ENCODE measurements around the gene NAALADL2. TPM values are rescaled to one million over a fixed set of nuclear protein-coding genes. Genes with fewer than 3 reads are reported as not detected.

The NAALADL2 gene
- total RNA-seq, 1 experiment from 2014 or later = 1.9 TPM

DNA sequence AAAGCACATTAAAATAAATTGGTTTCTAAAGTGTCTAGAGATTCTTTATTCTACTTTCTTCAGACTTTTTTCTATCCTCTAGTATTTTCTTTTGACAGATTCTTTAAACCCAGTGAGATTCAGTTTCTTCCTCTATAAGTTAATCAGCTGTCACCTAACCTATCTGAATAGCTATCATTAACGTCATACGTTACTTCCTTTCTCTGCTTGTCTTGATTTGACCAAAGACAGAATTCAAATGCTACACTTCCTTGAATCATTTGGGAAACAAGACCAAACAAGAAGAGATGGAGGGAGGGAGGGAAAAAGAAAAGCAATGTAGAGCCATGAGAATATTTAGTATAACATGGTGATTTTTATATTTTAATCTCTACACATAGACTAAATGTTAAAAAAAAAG, 235.2 kb downstream of the NAALADL2 start:
- Histone ChIP-seq H3K79me2 (ENCODE audit: low read length) (no peaks in the 10 kb centered on the region), H2AFZ (ENCODE audit: low read length) (no peak overlapping the region), H3K4me3 (ENCODE audit: low read length) (no peak overlapping the region), H3K27me3 (ENCODE audit: low read length) (no peaks in the 10 kb centered on the region), H4K20me1 (ENCODE audit: low read length) (no peaks in the 10 kb centered on the region), H3K4me2 (ENCODE audit: low read length) (no peak overlapping the region), H3K9me3 (ENCODE audit: low read length) (no peaks in the 10 kb centered on the region), H3K27ac (ENCODE audit: low read length) (no peak overlapping the region), H3F3A (ENCODE audit: low read length, unreplicated experiment) (no peaks in the 10 kb centered on the region), H3K9me2 (replicated peaks; ENCODE audit: low read length) (no peaks in the 10 kb centered on the region), H3K36me3 (ENCODE audit: low read depth, low read length) (no peaks in the 10 kb centered on the region), H3K9ac (ENCODE audit: low read length) (no peak overlapping the region), H3K4me1 (ENCODE audit: insufficient read depth, low read length) (no peaks in the 10 kb centered on the region)
- intact Hi-C loops (cut with micrococcal nuclease) = no loop called here
- CTCF ChIA-PET = no interaction called here
- ATAC-seq (no peak), DNase-seq (no peak)
- BruUV-seq (replicated peaks) = no TSS peak
- POLR2A ChIA-PET (ENCODE audit: unreplicated experiment) = no interaction called here
- TF ChIP-seq EZH2 (IDR thresholded peaks at IDR 0.05; ENCODE audit: low read length, unreplicated experiment) (no peak), EZH2phosphoT487 (IDR thresholded peaks at IDR 0.05; ENCODE audit: borderline replicate concordance, low read length) (no peak), CTCF (conservative IDR thresholded peaks at IDR 0.05; ENCODE audit: low read depth, low read length) (no peak)

DNA sequence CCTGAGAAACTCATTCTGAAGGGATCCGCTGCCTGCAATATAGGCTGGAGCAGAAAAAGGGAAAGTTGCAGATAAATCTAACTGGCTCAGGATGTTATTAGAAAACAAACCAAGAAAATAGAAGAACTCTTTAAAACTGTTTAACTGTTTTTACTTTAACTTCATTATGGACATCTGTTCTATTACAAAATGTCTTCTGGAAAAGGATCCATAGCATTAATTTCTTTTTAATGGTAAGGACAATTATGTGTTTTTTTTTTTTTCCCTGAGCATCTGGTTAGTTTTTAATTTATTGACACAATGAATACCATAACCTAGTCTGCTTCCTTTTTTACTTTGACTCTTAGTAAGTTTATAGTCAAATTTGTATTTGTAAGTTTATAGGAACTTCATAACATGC, 239.5 kb downstream of the NAALADL2 start:
- DNase-seq (no peak), ATAC-seq (no peak)
- no peaks in the 10 kb centered on the region for H3K79me2 ChIP-seq (ENCODE audit: low read length)
- H3K9ac ChIP-seq (ENCODE audit: low read length) = no peak overlapping the region
- H3K9me2 ChIP-seq (replicated peaks; ENCODE audit: low read length) = no peaks in the 10 kb centered on the region
- no TSS peak for BruUV-seq (replicated peaks)
- intact Hi-C loops (cut with micrococcal nuclease) = no loop called here
- H3F3A ChIP-seq (ENCODE audit: low read length, unreplicated experiment) = no peaks in the 10 kb centered on the region
- H3K4me1 ChIP-seq (ENCODE audit: insufficient read depth, low read length) = peaks cover 6% of the 10 kb centered on the region; the same call in 1 of the 2 replicates
- H2AFZ ChIP-seq (ENCODE audit: low read length) = no peak overlapping the region
- no peaks in the 10 kb centered on the region for H4K20me1 ChIP-seq (ENCODE audit: low read length)
- H3K27ac ChIP-seq (ENCODE audit: low read length) = no peak overlapping the region
- ChIA-PET CTCF (no interaction called here), POLR2A (ENCODE audit: unreplicated experiment) (no interaction called here)
- no peak overlapping the region for H3K4me3 ChIP-seq (ENCODE audit: low read length)
- no peaks in the 10 kb centered on the region for H3K36me3 ChIP-seq (ENCODE audit: low read depth, low read length)
- H3K27me3 ChIP-seq (ENCODE audit: low read length) = no peaks in the 10 kb centered on the region
- no peaks in the 10 kb centered on the region for H3K9me3 ChIP-seq (ENCODE audit: low read length)
- TF ChIP-seq CTCF (conservative IDR thresholded peaks at IDR 0.05; ENCODE audit: low read depth, low read length) = no peak
- H3K4me2 ChIP-seq (ENCODE audit: low read length) = no peak overlapping the region

- Histone ChIP-seq H3K4me1 (ENCODE audit: insufficient read depth, low read length) (peaks cover 6% of the 10 kb centered on the region; the same call in 1 of the 2 replicates), H3K9me3 (ENCODE audit: low read length) (no peaks in the 10 kb centered on the region), H3K27me3 (ENCODE audit: low read length) (no peaks in the 10 kb centered on the region), H2AFZ (ENCODE audit: low read length) (no peak overlapping the region), H3K9ac (ENCODE audit: low read length) (no peak overlapping the region), H3K9me2 (replicated peaks; ENCODE audit: low read length) (no peaks in the 10 kb centered on the region), H3K27ac (ENCODE audit: low read length) (no peak overlapping the region), H3F3A (ENCODE audit: low read length, unreplicated experiment) (no peaks in the 10 kb centered on the region), H4K20me1 (ENCODE audit: low read length) (no peaks in the 10 kb centered on the region), H3K4me3 (ENCODE audit: low read length) (no peak overlapping the region), H3K4me2 (ENCODE audit: low read length) (no peak overlapping the region), H3K79me2 (ENCODE audit: low read length) (no peaks in the 10 kb centered on the region), H3K36me3 (ENCODE audit: low read depth, low read length) (no peaks in the 10 kb centered on the region)
- no TSS peak for BruUV-seq (replicated peaks)
- DNase-seq = no peak
- POLR2A ChIA-PET (ENCODE audit: unreplicated experiment) = no interaction called here
- intact Hi-C loops (cut with micrococcal nuclease) = no loop called here
- no peak for ATAC-seq
- no peak for TF ChIP-seq CTCF (conservative IDR thresholded peaks at IDR 0.05; ENCODE audit: low read depth, low read length)
- CTCF ChIA-PET = no interaction called here
Observed at GRCh38 chr3:175102161-175102560, 243.0 kb downstream of the NAALADL2 start.
